AG09319 (cell line): Measurements from ENCODE around the gene COL9A1.

Experiments used
- DNase-seq: peaks from one replicate; pipeline ENCODE4 v3.0.0-alpha.2; 2010; ENCODE audit warnings: low read depth; ENCODE audit errors: extremely low read depth
- TF ChIP-seq, protein P1 (sequence below): IDR thresholded peaks from 2 replicates; pipeline ENCODE4 v1.5.1; 2011; ENCODE audit warnings: low read depth, mild to moderate bottlenecking, inconsistent platforms, low read length, moderate library complexity

COL9A1 gene

DNA sequence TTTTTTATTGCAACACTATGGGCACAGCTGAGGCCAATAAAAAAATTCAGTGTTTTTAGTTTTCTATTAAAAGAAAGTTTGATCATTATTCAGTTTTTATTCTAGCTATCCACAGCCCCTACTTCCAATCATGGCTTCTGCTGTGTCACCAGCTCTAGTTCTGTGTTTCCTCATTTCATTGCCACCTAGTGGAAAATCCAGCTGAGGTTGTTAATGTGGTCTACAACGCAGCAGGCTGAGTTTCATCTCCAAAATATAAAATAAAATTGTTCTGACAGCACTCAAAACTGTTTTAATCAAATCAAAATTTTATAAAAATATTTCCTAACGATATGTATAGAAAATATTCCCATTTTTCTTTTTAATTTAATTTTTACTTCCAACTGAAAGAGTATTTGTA, 13.6 kb downstream of the COL9A1 start:
- TF ChIP-seq, protein P1, sequence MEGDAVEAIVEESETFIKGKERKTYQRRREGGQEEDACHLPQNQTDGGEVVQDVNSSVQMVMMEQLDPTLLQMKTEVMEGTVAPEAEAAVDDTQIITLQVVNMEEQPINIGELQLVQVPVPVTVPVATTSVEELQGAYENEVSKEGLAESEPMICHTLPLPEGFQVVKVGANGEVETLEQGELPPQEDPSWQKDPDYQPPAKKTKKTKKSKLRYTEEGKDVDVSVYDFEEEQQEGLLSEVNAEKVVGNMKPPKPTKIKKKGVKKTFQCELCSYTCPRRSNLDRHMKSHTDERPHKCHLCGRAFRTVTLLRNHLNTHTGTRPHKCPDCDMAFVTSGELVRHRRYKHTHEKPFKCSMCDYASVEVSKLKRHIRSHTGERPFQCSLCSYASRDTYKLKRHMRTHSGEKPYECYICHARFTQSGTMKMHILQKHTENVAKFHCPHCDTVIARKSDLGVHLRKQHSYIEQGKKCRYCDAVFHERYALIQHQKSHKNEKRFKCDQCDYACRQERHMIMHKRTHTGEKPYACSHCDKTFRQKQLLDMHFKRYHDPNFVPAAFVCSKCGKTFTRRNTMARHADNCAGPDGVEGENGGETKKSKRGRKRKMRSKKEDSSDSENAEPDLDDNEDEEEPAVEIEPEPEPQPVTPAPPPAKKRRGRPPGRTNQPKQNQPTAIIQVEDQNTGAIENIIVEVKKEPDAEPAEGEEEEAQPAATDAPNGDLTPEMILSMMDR, result no peak
- no peak for DNase-seq

DNA sequence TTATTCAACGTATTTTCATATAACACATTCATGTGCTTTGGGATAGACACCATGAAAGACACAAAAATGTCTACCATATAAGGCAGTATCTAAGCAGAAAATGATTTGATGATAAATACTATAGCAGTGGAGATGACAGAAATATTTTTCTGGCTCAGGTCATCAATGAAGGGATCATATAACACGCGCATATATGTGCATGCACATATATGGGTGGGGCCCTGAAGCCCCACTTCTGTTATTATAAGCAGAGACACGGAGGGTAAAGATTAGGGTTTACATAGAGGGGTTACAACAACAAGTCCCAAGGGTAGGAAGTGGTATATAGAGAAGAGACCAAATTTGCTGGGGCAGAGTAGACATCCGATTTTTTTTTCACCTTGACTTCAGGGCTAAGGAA, 16.0 kb downstream of the COL9A1 start:
- no peak for DNase-seq
- TF ChIP-seq, protein P1, result no peak

- DNase-seq, result no peak
Observed at GRCh38 chr6:70285201-70285600, 17.7 kb downstream of the COL9A1 start.

DNA sequence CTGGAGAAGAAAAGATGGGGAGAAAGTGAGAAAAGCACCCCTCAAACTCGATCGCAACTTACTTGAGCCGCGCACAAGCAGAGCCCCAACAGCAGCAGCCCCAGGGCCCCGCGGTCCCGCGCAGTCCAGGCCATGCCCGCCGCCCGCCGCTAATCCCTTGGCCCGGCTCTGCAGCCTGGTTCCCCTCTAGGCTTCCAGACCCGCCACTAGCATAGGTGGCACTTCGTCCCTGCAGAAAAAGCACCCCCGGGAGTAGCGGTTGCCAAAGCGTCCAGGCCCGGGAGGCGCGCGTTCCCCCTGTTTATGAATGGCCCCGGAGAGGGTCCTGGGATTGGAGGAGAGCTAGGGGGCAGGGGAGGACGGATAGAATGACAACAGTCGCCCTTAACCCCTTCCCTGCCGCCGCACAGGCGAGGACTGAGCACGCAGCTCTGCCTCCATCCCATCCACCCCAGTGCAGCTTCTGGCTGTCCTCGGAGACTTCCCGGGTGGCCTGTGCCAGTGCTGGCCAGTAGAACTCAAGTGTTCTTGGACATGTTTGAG, 19.9 kb downstream of the COL9A1 start:
- DNase-seq, result no peak
- TF ChIP-seq, protein P1, result no peak

More at GRCh38 chr6:70285201-70285600, 17.7 kb downstream of the COL9A1 start:
- TF ChIP-seq, protein P1, result no peak

GRCh38 chr6:70282312-70282918, 20.5 kb downstream of the COL9A1 start:
- no peak for DNase-seq
- TF ChIP-seq, protein P1, result no peak

DNA sequence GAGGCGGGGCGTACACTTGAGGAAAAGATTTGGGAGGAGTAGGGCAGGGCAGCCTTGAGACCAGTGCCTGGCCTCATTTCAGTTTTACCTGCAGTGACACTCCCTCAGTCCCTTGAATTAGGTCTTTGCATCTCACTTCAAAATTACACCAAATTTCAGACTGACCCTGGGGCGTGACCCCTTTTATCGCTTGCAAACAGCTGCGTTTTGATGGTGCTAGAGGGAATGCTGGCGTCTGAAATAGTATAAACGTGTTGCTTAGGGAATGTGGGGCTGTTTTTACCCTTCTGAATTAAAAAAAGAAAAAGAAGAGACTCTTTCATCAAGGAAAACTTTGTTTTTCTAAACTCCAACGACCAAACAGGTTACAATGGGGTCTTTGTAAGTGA, 21.0 kb downstream of the COL9A1 start:
- no peak for DNase-seq
- TF ChIP-seq, protein P1, result no peak

GRCh38 chr6:70280400-70280853, 22.5 kb downstream of the COL9A1 start:
- TF ChIP-seq, protein P1, result no peak
- no peak for DNase-seq
